Trophoblast cell (in vitro differentiated cells and primary cell): ENCODE results near the gene NTSR2.

Source experiments
- DNase-seq, 2 donors: peaks; one replicate each; pipeline ENCODE4 v3.0.0-alpha.2; 2016
- H2AFZ ChIP-seq: 2 replicates; pipeline ENCODE4 v1.6.1; 2013; ENCODE audit warnings: low read length, moderate library complexity, mild to moderate bottlenecking; ENCODE audit not compliant: insufficient read depth, poor library complexity
- H2AK5ac ChIP-seq: 2 replicates; pipeline ENCODE4 v1.6.1; 2013; ENCODE audit warnings: mild to moderate bottlenecking, low read length
- H2BK120ac ChIP-seq: 2 replicates; pipeline ENCODE4 v1.6.1; 2013; ENCODE audit warnings: low read length, mild to moderate bottlenecking, moderate library complexity; ENCODE audit not compliant: insufficient read depth, poor library complexity
- H2BK12ac ChIP-seq: 2 replicates; pipeline ENCODE4 v1.6.1; 2013; ENCODE audit warnings: mild to moderate bottlenecking, low read length, moderate library complexity
- H2BK5ac ChIP-seq: 2 replicates; pipeline ENCODE4 v1.6.1; 2013; ENCODE audit warnings: low read length, low read depth, moderate library complexity, mild to moderate bottlenecking; ENCODE audit not compliant: poor library complexity
- H3K14ac ChIP-seq: 2 replicates; pipeline ENCODE4 v1.6.1; 2013; ENCODE audit warnings: mild to moderate bottlenecking, low read length
- H3K18ac ChIP-seq: 2 replicates; pipeline ENCODE4 v1.6.1; 2013; ENCODE audit warnings: mild to moderate bottlenecking, low read length
- H3K23ac ChIP-seq: 2 replicates; pipeline ENCODE4 v1.6.1; 2013; ENCODE audit warnings: low read length
- H3K27ac ChIP-seq: 2 replicates; pipeline ENCODE4 v1.5.1; 2013; ENCODE audit warnings: low read depth, mild to moderate bottlenecking, inconsistent platforms, low read length, moderate library complexity
- H3K27me3 ChIP-seq: 2 replicates; pipeline ENCODE4 v1.6.1; 2013; ENCODE audit warnings: inconsistent platforms, mild to moderate bottlenecking, low read length, moderate library complexity; ENCODE audit not compliant: insufficient read depth
- H3K36me3 ChIP-seq, 2 experiments: 1 replicate in 1 of 2; 2 replicates in 1 of 2; pipeline ENCODE4 v1.6.1; 2013; ENCODE audit warnings: low read length in 2 of 2, mild to moderate bottlenecking in 2 of 2, moderate library complexity in 1 of 2; ENCODE audit not compliant: insufficient read depth in 2 of 2, control insufficient read depth in 1 of 2
- H3K4ac ChIP-seq: 2 replicates; pipeline ENCODE4 v1.6.1; 2013; ENCODE audit warnings: low read depth, mild to moderate bottlenecking, low read length, moderate library complexity
- H3K4me1 ChIP-seq, 2 experiments: 1 replicate in 1 of 2; 2 replicates in 1 of 2; pipeline ENCODE4 v1.6.1; 2013; ENCODE audit warnings: low read length in 2 of 2, mild to moderate bottlenecking in 2 of 2, moderate library complexity in 1 of 2; ENCODE audit not compliant: insufficient read depth in 2 of 2, control insufficient read depth in 1 of 2
- H3K4me2 ChIP-seq: 2 replicates; pipeline ENCODE4 v1.6.1; 2013; ENCODE audit warnings: inconsistent platforms, mild to moderate bottlenecking, low read length, moderate library complexity
- H3K4me3 ChIP-seq: 2 replicates; pipeline ENCODE4 v1.5.1; 2013; ENCODE audit warnings: mild to moderate bottlenecking, low read depth, low read length, inconsistent platforms
- H3K79me1 ChIP-seq: one replicate; pipeline ENCODE4 v1.6.1; 2013; ENCODE audit warnings: low read length
- H3K79me2 ChIP-seq: 2 replicates; pipeline ENCODE4 v1.6.1; 2013; ENCODE audit warnings: low read length, mild to moderate bottlenecking; ENCODE audit not compliant: control insufficient read depth, insufficient read depth, poor library complexity
- H3K9ac ChIP-seq: 2 replicates; pipeline ENCODE4 v1.6.1; 2013; ENCODE audit warnings: mild to moderate bottlenecking, low read length
- H3K9me3 ChIP-seq: 2 replicates; pipeline ENCODE4 v1.6.1; 2013; ENCODE audit warnings: low read depth, mild to moderate bottlenecking, control low read depth, inconsistent platforms, low read length; ENCODE audit not compliant: insufficient read depth
- H4K12ac ChIP-seq: 2 replicates; pipeline ENCODE4 v1.6.1; 2013; ENCODE audit warnings: low read depth, mild to moderate bottlenecking, low read length, moderate library complexity
- H4K8ac ChIP-seq: 2 replicates; pipeline ENCODE4 v1.6.1; 2013; ENCODE audit warnings: low read depth, mild to moderate bottlenecking, low read length, moderate library complexity
- H4K91ac ChIP-seq: one replicate; pipeline ENCODE4 v1.6.1; 2013; ENCODE audit warnings: low read depth, mild to moderate bottlenecking, low read length, moderate library complexity
- WGBS: extraction: QIAGEN DNeasy Blood & Tissue Kit; methylation state at CpG from one replicate; pipeline ENCODE4 v1.1.7; 2013; ENCODE audit warnings: missing lambda C conversion rate; ENCODE audit not compliant: insufficient read length, insufficient coverage; ENCODE audit errors: extremely low coverage; 5-methylcytosine and 5-hydroxymethylcytosine counted together

The NTSR2 gene

DNA sequence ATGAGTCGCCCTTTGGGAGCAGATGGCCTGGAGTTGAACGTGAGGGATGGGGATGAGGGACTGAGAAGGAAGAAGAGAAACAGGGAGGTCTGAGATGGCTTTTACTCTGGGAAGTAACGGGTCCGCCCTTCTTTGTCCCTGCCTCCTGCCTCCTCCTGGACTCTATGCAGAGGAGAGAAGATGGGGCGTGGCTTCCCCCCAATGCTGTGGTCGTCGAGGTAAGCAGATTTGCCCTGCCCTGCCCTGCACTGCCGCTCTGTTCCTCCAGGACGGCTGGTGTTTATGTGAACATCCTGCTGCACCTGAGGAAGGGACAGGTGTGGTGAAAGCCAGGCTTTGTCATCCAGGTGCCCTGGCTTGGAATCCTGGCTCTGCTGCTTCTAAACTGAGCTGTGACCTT is 13.5 kb upstream of the NTSR2 start:
- Histone ChIP-seq H2BK12ac (no peak overlapping the region), H3K14ac (no peak overlapping the region), H3K4me3 (no peak overlapping the region), H3K79me1 (no peaks in the 10 kb centered on the region), H3K18ac (no peak overlapping the region), H3K79me2 (no peaks in the 10 kb centered on the region), H2AK5ac (no peak overlapping the region), H2AFZ (no peak overlapping the region), H3K36me3 (no peaks in the 10 kb centered on the region), H3K9me3 (peaks cover 3% of the 10 kb centered on the region), H2BK120ac (no peak overlapping the region), H2BK5ac (no peak overlapping the region), H4K12ac (no peak overlapping the region), H3K4me1 (peaks cover 5% of the 10 kb centered on the region in 2 experiments), H3K27me3 (no peaks in the 10 kb centered on the region), H3K27ac (no peak overlapping the region), H3K9ac (no peak overlapping the region), H3K4me2 (no peak overlapping the region), H3K23ac (no peak overlapping the region), H3K4ac (no peak overlapping the region), H4K8ac (no peak overlapping the region), H4K91ac (no peak overlapping the region)
- DNase-seq, result no peak
- no CpG with 5 or more reads among the region's 9 CpGs for WGBS

DNA sequence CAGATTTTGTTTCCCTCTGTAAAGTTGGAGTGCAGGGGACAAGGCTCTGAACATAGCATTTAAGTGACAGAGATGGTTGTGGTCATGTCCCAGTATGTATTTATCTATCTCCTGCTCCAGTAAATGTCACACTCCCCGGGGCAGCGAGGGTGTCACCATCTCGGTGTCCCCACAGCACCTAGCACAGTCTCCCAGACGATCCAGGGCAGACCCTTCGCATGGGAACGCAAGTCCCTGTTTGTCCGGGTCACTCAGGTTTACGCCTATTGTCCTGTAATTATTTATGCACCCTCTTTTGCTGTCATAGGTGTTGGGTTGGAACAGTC is 12.6 kb upstream of the NTSR2 start:
- H3K36me3 ChIP-seq, result no peaks in the 10 kb centered on the region
- no peak for DNase-seq
- no peak overlapping the region for H4K8ac ChIP-seq
- H4K91ac ChIP-seq, result no peak overlapping the region
- no peak overlapping the region for H2AFZ ChIP-seq
- H3K23ac ChIP-seq, result no peak overlapping the region
- no peaks in the 10 kb centered on the region for H3K79me1 ChIP-seq
- H3K79me2 ChIP-seq, result no peaks in the 10 kb centered on the region
- H4K12ac ChIP-seq, result no peak overlapping the region
- H3K4me3 ChIP-seq, result no peak overlapping the region
- no peak overlapping the region for H3K4me2 ChIP-seq
- no peak overlapping the region for H2BK5ac ChIP-seq
- peaks cover 3% of the 10 kb centered on the region for H3K9me3 ChIP-seq
- H2BK120ac ChIP-seq, result no peak overlapping the region
- no peaks in the 10 kb centered on the region for H3K27me3 ChIP-seq
- no peak overlapping the region for H3K14ac ChIP-seq
- WGBS, result no CpG with 5 or more reads among the region's 8 CpGs
- no peak overlapping the region for H3K4ac ChIP-seq
- H2AK5ac ChIP-seq, result no peak overlapping the region
- no peak overlapping the region for H2BK12ac ChIP-seq
- peaks cover 0 to 3% of the 10 kb centered on the region in 2 experiments for H3K4me1 ChIP-seq
- H3K18ac ChIP-seq, result no peak overlapping the region
- no peak overlapping the region for H3K9ac ChIP-seq
- H3K27ac ChIP-seq, result no peak overlapping the region

- H3K9ac ChIP-seq, result no peak overlapping the region
- H3K27ac ChIP-seq, result no peak overlapping the region
- H2BK120ac ChIP-seq, result no peak overlapping the region
- no CpG with 5 or more reads among the region's 31 CpGs for WGBS
- no peak overlapping the region for H3K4ac ChIP-seq
- H4K91ac ChIP-seq, result no peak overlapping the region
- H2BK12ac ChIP-seq, result no peak overlapping the region
- no peak overlapping the region for H3K14ac ChIP-seq
- no peak overlapping the region for H3K4me3 ChIP-seq
- no peak overlapping the region for H3K18ac ChIP-seq
- H3K27me3 ChIP-seq, result no peaks in the 10 kb centered on the region
- H2BK5ac ChIP-seq, result no peak overlapping the region
- no peak overlapping the region for H3K23ac ChIP-seq
- DNase-seq, result peak; percentile 47 to 57
- peaks cover 0 to 3% of the 10 kb centered on the region in 2 experiments for H3K4me1 ChIP-seq
- no peaks in the 10 kb centered on the region for H3K79me2 ChIP-seq
- H4K8ac ChIP-seq, result no peak overlapping the region
- H3K79me1 ChIP-seq, result no peaks in the 10 kb centered on the region
- no peak overlapping the region for H4K12ac ChIP-seq
- no peak overlapping the region for H3K4me2 ChIP-seq
- peaks cover 3% of the 10 kb centered on the region for H3K9me3 ChIP-seq
- H3K36me3 ChIP-seq, result no peaks in the 10 kb centered on the region
- H2AFZ ChIP-seq, result no peak overlapping the region
- H2AK5ac ChIP-seq, result no peak overlapping the region
These were observed 12.0 kb upstream of the NTSR2 start for GRCh38 chr2:11681722-11682589.

GRCh38 chr2:11680901-11681721 is 11.1 kb upstream of the NTSR2 start:
- Histone ChIP-seq H4K8ac (no peak overlapping the region), H3K27me3 (no peaks in the 10 kb centered on the region), H3K4me3 (no peak overlapping the region), H3K4ac (no peak overlapping the region), H2BK5ac (no peak overlapping the region), H3K79me1 (no peaks in the 10 kb centered on the region), H3K9ac (no peak overlapping the region), H3K18ac (no peak overlapping the region), H2BK120ac (no peak overlapping the region), H2BK12ac (no peak overlapping the region), H3K79me2 (no peaks in the 10 kb centered on the region), H3K36me3 (no peaks in the 10 kb centered on the region), H3K14ac (no peak overlapping the region), H3K4me1 (peaks cover 0 to 3% of the 10 kb centered on the region in 2 experiments), H2AK5ac (no peak overlapping the region), H3K23ac (no peak overlapping the region), H3K4me2 (no peak overlapping the region), H4K91ac (no peak overlapping the region), H3K27ac (no peak overlapping the region), H4K12ac (no peak overlapping the region), H3K9me3 (peaks cover 3% of the 10 kb centered on the region), H2AFZ (no peak overlapping the region)
- DNase-seq, result no peak
- no CpG with 5 or more reads among the region's 15 CpGs for WGBS
